Fibroblast of lung (primary cell): ENCODE results near the gene MYO1G. TPM values are rescaled to one million over a fixed set of nuclear protein-coding genes. Genes with fewer than 3 reads are reported as not detected.

ENCODE experiments used
- DNase-seq, 2 donors: peaks; one replicate each; pipeline versions ENCODE4 v3.0.0 to v3.0.0-alpha.2; 2010; ENCODE audit warnings: low read depth in 2 of 2
- H2AFZ ChIP-seq: 2 replicates; pipeline ENCODE4 v1.5.1; 2012; ENCODE audit warnings: low read length, control low read depth, inconsistent platforms
- H3K27ac ChIP-seq: 2 replicates; pipeline ENCODE4 v1.5.1; 2011; ENCODE audit warnings: low read length, control low read depth; ENCODE audit not compliant: insufficient read depth
- H3K27me3 ChIP-seq: 2 replicates; pipeline ENCODE4 v1.5.1; 2011; ENCODE audit warnings: mild to moderate bottlenecking, low read length; ENCODE audit not compliant: control insufficient read depth, insufficient read depth
- H3K36me3 ChIP-seq: 2 replicates; pipeline ENCODE4 v1.5.1; 2011; ENCODE audit warnings: low read length; ENCODE audit not compliant: control insufficient read depth, insufficient read depth
- H3K4me1 ChIP-seq: 2 replicates; pipeline ENCODE4 v1.5.1; 2011; ENCODE audit warnings: low read length; ENCODE audit not compliant: control insufficient read depth, insufficient read depth; ENCODE audit errors: extremely low read depth
- H3K4me2 ChIP-seq: 2 replicates; pipeline ENCODE4 v1.5.1; 2011; ENCODE audit warnings: low read length, control low read depth; ENCODE audit not compliant: insufficient read depth; ENCODE audit errors: extremely low read depth
- H3K4me3 ChIP-seq, 4 experiments: fragments of 200-600 bp in 1 of 4; sonication (generic) in 1 of 4; replicated peaks in 1 of 4; 2 replicates each; pipeline ENCODE4 v1.5.1; 2011 to 2016; ENCODE audit warnings: low read length in 4 of 4, low read depth in 3 of 4, mild to moderate bottlenecking in 3 of 4, control low read depth in 2 of 4, inconsistent platforms in 1 of 4, mixed read lengths in 1 of 4; ENCODE audit not compliant: insufficient read depth in 1 of 4; ENCODE audit errors: control extremely low read depth in 1 of 4
- H3K79me2 ChIP-seq: 2 replicates; pipeline ENCODE4 v1.5.1; 2012; ENCODE audit warnings: mild to moderate bottlenecking, low read length, inconsistent platforms; ENCODE audit not compliant: control insufficient read depth, insufficient read depth
- H3K9ac ChIP-seq: 2 replicates; pipeline ENCODE4 v1.5.1; 2011; ENCODE audit warnings: mild to moderate bottlenecking, low read length, control low read depth; ENCODE audit not compliant: insufficient read depth
- H3K9me3 ChIP-seq: 2 replicates; pipeline ENCODE4 v1.5.1; 2012; ENCODE audit warnings: low read depth, low read length; ENCODE audit not compliant: control insufficient read depth, insufficient read depth
- H4K20me1 ChIP-seq: 2 replicates; pipeline ENCODE4 v1.5.1; 2011; ENCODE audit warnings: low read length; ENCODE audit not compliant: control insufficient read depth, insufficient read depth; ENCODE audit errors: extremely low read depth
- EZH2 ChIP-seq: IDR thresholded peaks from 2 replicates; pipeline ENCODE4 v1.5.1; 2012; ENCODE audit warnings: low read length, control low read depth, mild to moderate bottlenecking; ENCODE audit errors: missing control alignments
- polyA plus RNA-seq, 2 donors: library from polyadenylated mRNA; depleted of rRNA in 1 of 2; stranded (reverse) in 1 of 2; unstranded in 1 of 2; fragments of >200 nt; gene quantifications; 2 replicates each; pipeline ENCODE4 v1.2.1, GENCODE V29; 2011 to 2012; ENCODE audit warnings: missing spikeins in 1 of 2
- total RNA-seq: library from RNA; depleted of rRNA; stranded (reverse); fragments of >200 nt; gene quantifications from 2 replicates; pipeline ENCODE4 v1.2.1, GENCODE V29; 2014
- TF ChIP-seq, protein P1 (sequence below), 2 donors: IDR thresholded peaks in 1 of 2; conservative IDR thresholded peaks in 1 of 2; 1 replicate in 1 of 2; 2 replicates in 1 of 2; pipeline ENCODE4 v1.5.1; 2011 to 2012; ENCODE audit warnings: low read length in 2 of 2, control low read depth in 1 of 2, inconsistent platforms in 1 of 2, low read depth in 1 of 2, mild to moderate bottlenecking in 1 of 2

The MYO1G gene
- total and polyA plus RNA-seq, 2 donors (not counting 1 experiment from before 2014, with no cell fraction given), result under 0.01 to 0.10 TPM

DNA sequence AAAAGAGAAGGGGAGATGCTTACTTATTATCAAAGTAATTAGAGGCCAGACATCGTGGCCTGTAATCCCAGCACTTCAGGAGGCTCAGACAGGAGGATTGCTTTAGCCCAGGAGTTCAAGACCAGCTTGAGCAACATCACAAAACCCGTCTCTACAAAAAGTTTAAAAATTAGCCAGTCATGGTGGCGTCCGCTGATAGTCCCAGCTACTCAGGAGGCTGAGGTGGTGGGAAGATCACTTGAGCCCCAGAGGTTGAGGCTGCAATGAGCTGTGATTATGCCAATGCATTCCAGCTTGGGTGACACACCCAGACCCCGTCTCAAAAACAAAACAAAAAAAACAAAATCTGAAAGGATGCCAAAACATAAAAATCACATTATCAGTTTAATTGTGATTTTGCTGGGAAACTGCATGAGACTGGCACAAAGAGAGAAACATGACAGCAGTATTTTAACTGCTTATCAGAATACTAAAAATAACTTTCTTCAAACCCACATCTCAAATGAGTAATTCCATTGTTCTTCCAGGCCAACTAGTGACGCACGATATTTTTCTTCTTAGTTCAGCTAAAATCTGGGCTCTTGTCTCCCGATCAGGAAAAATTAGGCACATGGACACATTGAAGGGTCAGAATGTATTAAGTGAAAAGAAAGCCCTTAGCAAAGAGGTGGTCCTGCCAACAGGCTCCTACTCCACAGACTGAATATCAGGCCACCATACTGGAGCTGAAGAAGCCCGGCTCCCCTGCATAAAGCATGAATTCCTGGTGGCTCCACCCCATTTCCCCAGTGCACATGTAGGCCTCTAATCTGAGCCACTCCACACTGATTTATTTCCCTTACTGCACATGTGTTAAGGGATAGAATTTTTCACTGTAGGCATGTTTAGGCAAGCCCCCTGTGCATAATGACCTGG lies 11.6 kb upstream of the MYO1G start:
- no peaks in the 10 kb centered on the region for H3K9me3 ChIP-seq
- peaks cover under 1% of the 10 kb centered on the region for H3K4me1 ChIP-seq
- no peaks in the 10 kb centered on the region for H3K27me3 ChIP-seq
- no peak for TF ChIP-seq EZH2
- TF ChIP-seq, protein P1, sequence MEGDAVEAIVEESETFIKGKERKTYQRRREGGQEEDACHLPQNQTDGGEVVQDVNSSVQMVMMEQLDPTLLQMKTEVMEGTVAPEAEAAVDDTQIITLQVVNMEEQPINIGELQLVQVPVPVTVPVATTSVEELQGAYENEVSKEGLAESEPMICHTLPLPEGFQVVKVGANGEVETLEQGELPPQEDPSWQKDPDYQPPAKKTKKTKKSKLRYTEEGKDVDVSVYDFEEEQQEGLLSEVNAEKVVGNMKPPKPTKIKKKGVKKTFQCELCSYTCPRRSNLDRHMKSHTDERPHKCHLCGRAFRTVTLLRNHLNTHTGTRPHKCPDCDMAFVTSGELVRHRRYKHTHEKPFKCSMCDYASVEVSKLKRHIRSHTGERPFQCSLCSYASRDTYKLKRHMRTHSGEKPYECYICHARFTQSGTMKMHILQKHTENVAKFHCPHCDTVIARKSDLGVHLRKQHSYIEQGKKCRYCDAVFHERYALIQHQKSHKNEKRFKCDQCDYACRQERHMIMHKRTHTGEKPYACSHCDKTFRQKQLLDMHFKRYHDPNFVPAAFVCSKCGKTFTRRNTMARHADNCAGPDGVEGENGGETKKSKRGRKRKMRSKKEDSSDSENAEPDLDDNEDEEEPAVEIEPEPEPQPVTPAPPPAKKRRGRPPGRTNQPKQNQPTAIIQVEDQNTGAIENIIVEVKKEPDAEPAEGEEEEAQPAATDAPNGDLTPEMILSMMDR (conservative IDR thresholded peaks at IDR 0.05 in 1 of 2, IDR thresholded peaks at IDR 0.05 in 1 of 2; ENCODE audit: low read depth in 1 of 2, low read length in 2 of 2), result no peak
- H3K27ac ChIP-seq, result peak overlapping the region; percentile 48
- H3K36me3 ChIP-seq, result no peaks in the 10 kb centered on the region
- DNase-seq, result peak; percentile 77 to 91
- H3K79me2 ChIP-seq, result peaks cover 10% of the 10 kb centered on the region
- peak overlapping the region; percentile 10 for H2AFZ ChIP-seq
- H3K4me2 ChIP-seq, result peak overlapping the region; percentile 49
- no peak overlapping the region for H3K9ac ChIP-seq
- H3K4me3 ChIP-seq, result no peak overlapping the region
- no peaks in the 10 kb centered on the region for H4K20me1 ChIP-seq

DNA sequence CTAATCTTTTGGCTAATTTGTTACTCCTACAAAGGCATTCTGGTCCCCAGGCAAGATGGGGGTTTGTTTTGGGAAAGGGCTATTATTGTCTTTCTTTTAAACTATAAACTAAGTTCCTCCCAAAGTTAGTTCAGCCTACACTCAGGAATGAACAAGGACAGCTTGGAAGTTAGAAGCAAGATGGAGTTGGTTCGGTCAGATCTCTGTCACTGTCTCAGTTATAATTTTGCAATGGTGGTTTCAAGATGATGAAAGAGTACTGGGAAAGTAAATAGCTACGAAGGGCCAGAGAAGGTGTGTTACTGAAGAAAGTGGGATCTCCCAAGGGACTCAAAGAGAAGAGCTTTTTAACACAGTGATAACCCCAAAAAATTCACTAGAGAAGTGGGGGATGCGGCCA lies 10.3 kb upstream of the MYO1G start:
- Histone ChIP-seq H4K20me1 (no peaks in the 10 kb centered on the region), H3K79me2 (peaks cover 23% of the 10 kb centered on the region), H3K4me1 (peaks cover 11% of the 10 kb centered on the region), H3K4me3 (no peak overlapping the region), H3K27me3 (no peaks in the 10 kb centered on the region), H3K27ac (no peak overlapping the region), H3K9me3 (no peaks in the 10 kb centered on the region), H2AFZ (no peak overlapping the region), H3K9ac (no peak overlapping the region), H3K4me2 (no peak overlapping the region), H3K36me3 (peaks cover 9% of the 10 kb centered on the region)
- no peak for DNase-seq
- TF ChIP-seq, protein P1 (conservative IDR thresholded peaks at IDR 0.05 in 1 of 2, IDR thresholded peaks at IDR 0.05 in 1 of 2; ENCODE audit: low read depth in 1 of 2, low read length in 2 of 2), result no peak
- no peak for TF ChIP-seq EZH2

DNA sequence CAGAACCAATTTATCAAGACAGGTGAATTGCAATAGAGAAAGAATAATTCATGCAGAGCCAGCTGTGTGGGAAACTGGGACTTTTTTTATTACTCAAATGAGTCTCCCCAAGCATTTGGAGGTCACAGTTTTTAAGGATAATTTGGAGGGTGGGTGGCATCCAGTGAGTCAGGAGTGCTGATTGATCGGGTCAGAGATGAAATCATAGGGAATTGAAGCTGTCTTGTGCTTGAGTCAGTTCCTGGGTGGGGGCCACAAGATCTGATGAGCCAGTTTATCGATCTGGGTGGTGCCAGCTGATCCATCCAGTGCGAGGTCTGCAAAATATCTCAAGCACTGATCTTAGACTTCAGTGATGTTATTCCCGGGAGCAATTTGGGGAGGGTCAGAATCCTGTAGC lies 9.9 kb upstream of the MYO1G start:
- no peak overlapping the region for H3K9ac ChIP-seq
- no peak overlapping the region for H3K4me3 ChIP-seq
- no peak overlapping the region for H3K4me2 ChIP-seq
- no peak overlapping the region for H3K27ac ChIP-seq
- DNase-seq, result no peak
- no peak for TF ChIP-seq EZH2
- TF ChIP-seq, protein P1 (conservative IDR thresholded peaks at IDR 0.05 in 1 of 2, IDR thresholded peaks at IDR 0.05 in 1 of 2; ENCODE audit: low read depth in 1 of 2, low read length in 2 of 2), result no peak
- peaks cover 11% of the 10 kb centered on the region for H3K4me1 ChIP-seq
- no peaks in the 10 kb centered on the region for H3K27me3 ChIP-seq
- peaks cover 26% of the 10 kb centered on the region for H3K79me2 ChIP-seq
- peaks cover 14% of the 10 kb centered on the region for H3K36me3 ChIP-seq
- H2AFZ ChIP-seq, result no peak overlapping the region
- H4K20me1 ChIP-seq, result no peaks in the 10 kb centered on the region
- no peaks in the 10 kb centered on the region for H3K9me3 ChIP-seq
